Measurements from ENCODE around the gene HDHD5. TPM values are rescaled to one million over a fixed set of nuclear protein-coding genes. Genes with fewer than 3 reads are reported as not detected.

HDHD5 gene
- total RNA-seq, 1 donor from 2014 or later: 27.6 TPM

DNA sequence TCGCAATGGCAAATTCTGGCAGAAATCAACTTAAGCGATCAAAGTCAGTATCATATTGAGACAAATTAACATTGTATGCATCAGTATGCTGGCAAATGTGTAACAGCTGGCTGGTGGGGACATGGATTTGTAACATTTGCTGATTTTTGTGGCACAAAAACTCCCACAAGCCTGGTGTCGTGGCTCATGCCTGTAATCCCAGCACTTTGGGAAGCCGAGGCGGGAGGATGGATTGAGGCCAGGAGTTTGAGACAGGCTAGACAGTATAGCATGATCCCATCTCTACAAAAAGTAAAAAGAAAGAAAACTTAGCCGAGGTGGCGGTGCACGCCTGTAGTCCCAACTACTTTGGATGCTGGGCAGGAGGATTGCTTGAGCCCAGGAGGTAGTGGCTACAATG, 17.6 kb upstream of the HDHD5 start:
- Histone ChIP-seq H3K4me3 (ENCODE audit: insufficient read depth, low read depth, low read length) (no peak overlapping the region), H3K79me2 (ENCODE audit: insufficient read depth, low read length) (no peaks in the 10 kb centered on the region), H3K27ac (ENCODE audit: low read depth, low read length) (no peak overlapping the region), H3K27me3 (ENCODE audit: insufficient read depth, low read length) (no peaks in the 10 kb centered on the region), H3K4me2 (ENCODE audit: low read length) (no peak overlapping the region), H3K36me3 (ENCODE audit: insufficient read depth, low read length) (no peaks in the 10 kb centered on the region), H4K20me1 (ENCODE audit: insufficient read depth, low read length) (no peaks in the 10 kb centered on the region), H2AFZ (ENCODE audit: low read depth, low read length) (no peak overlapping the region), H3K9ac (ENCODE audit: low read length) (no peak overlapping the region), H3K9me3 (ENCODE audit: insufficient read depth, low read depth, low read length) (no peaks in the 10 kb centered on the region), H3K4me1 (ENCODE audit: insufficient read depth, low read length) (peaks cover 3% of the 10 kb centered on the region)
- H3K9me3 Mint-ChIP-seq (ENCODE audit: unreplicated experiment): no peaks in the 10 kb centered on the region
- no peak for FAIRE-seq
- H3K4me3 Mint-ChIP-seq (ENCODE audit: unreplicated experiment): no peak overlapping the region
- TF ChIP-seq, protein P1, sequence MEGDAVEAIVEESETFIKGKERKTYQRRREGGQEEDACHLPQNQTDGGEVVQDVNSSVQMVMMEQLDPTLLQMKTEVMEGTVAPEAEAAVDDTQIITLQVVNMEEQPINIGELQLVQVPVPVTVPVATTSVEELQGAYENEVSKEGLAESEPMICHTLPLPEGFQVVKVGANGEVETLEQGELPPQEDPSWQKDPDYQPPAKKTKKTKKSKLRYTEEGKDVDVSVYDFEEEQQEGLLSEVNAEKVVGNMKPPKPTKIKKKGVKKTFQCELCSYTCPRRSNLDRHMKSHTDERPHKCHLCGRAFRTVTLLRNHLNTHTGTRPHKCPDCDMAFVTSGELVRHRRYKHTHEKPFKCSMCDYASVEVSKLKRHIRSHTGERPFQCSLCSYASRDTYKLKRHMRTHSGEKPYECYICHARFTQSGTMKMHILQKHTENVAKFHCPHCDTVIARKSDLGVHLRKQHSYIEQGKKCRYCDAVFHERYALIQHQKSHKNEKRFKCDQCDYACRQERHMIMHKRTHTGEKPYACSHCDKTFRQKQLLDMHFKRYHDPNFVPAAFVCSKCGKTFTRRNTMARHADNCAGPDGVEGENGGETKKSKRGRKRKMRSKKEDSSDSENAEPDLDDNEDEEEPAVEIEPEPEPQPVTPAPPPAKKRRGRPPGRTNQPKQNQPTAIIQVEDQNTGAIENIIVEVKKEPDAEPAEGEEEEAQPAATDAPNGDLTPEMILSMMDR (IDR thresholded peaks at IDR 0.05; ENCODE audit: insufficient read depth, low read depth, low read length): no peak
- no peak for TF ChIP-seq EZH2 (IDR thresholded peaks at IDR 0.05; ENCODE audit: insufficient read depth, low read length)
- H3K27me3 Mint-ChIP-seq (ENCODE audit: low read depth, unreplicated experiment): no peaks in the 10 kb centered on the region
- no peak overlapping the region for H3K27ac Mint-ChIP-seq (ENCODE audit: unreplicated experiment)
- no peak for DNase-seq (ENCODE audit: low read depth)
- no peaks in the 10 kb centered on the region for H3K4me1 Mint-ChIP-seq (ENCODE audit: low read depth, unreplicated experiment)
- H3K36me3 Mint-ChIP-seq (ENCODE audit: low read depth, unreplicated experiment): no peaks in the 10 kb centered on the region

DNA sequence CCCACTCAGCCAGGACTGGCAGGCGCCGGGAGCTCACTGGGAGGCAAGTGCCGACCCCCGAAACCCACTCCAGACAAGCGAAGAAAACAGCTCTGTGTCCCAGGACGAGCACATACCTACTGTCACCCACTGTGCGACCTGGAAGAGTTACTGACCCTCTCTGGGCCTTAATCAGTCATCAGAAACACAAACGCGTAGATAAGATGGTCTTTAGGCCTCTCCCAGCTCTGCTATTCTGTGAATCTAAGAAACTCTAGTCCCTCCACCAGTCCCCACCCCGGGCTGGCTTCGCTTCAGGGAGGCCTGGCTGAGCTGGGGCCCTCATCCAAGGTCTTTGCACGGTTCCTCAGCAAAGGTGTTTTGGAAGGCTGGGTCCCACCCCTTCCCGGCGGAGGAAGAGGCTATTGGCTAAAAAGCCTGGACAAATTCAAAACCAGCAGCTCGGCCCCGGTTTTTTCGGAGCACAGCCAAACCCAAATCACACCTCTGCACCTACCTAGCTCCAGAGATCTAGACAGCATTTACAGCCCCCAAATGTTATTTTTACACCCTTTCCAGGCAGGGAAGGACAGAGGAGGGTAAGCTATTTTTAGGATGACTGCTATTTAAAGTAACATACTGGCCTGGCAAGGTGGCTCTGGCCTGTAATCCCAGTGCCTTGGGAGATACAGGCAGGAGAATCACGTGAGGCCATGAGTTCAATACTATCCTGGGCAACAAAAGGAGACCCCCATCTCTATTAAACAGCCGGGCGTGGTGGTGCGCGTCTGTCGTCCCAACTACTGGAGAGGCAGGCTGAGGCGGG, 13.2 kb upstream of the HDHD5 start:
- no peaks in the 10 kb centered on the region for H4K20me1 ChIP-seq (ENCODE audit: insufficient read depth, low read length)
- peak overlapping the region; percentile 80 for H3K27ac Mint-ChIP-seq (ENCODE audit: unreplicated experiment)
- H3K4me1 Mint-ChIP-seq (ENCODE audit: low read depth, unreplicated experiment): no peaks in the 10 kb centered on the region
- H3K4me3 Mint-ChIP-seq (ENCODE audit: unreplicated experiment): peak overlapping the region; percentile 79
- peak overlapping the region; percentile 98 for H2AFZ ChIP-seq (ENCODE audit: low read depth, low read length)
- no peaks in the 10 kb centered on the region for H3K9me3 Mint-ChIP-seq (ENCODE audit: unreplicated experiment)
- H3K27ac ChIP-seq (ENCODE audit: low read depth, low read length): peak overlapping the region; percentile 3
- TF ChIP-seq EZH2 (IDR thresholded peaks at IDR 0.05; ENCODE audit: insufficient read depth, low read length): no peak
- TF ChIP-seq, protein P1 (IDR thresholded peaks at IDR 0.05; ENCODE audit: insufficient read depth, low read depth, low read length): no peak
- FAIRE-seq (no peak), DNase-seq (ENCODE audit: low read depth) (no peak)
- H3K4me2 ChIP-seq (ENCODE audit: low read length): peak overlapping the region; percentile 92
- peaks cover 3% of the 10 kb centered on the region for H3K27me3 Mint-ChIP-seq (ENCODE audit: low read depth, unreplicated experiment)
- no peaks in the 10 kb centered on the region for H3K9me3 ChIP-seq (ENCODE audit: insufficient read depth, low read depth, low read length)
- H3K36me3 ChIP-seq (ENCODE audit: insufficient read depth, low read length): no peaks in the 10 kb centered on the region
- H3K4me3 ChIP-seq (ENCODE audit: insufficient read depth, low read depth, low read length): peak overlapping the region; percentile 64
- H3K36me3 Mint-ChIP-seq (ENCODE audit: low read depth, unreplicated experiment): no peaks in the 10 kb centered on the region
- H3K4me1 ChIP-seq (ENCODE audit: insufficient read depth, low read length): peaks cover 3% of the 10 kb centered on the region
- H3K79me2 ChIP-seq (ENCODE audit: insufficient read depth, low read length): no peaks in the 10 kb centered on the region
- H3K9ac ChIP-seq (ENCODE audit: low read length): peak overlapping the region; percentile 82
- H3K27me3 ChIP-seq (ENCODE audit: insufficient read depth, low read length): no peaks in the 10 kb centered on the region
